ENCODE measurements around the gene LGI2.
A peak's percentile ranks its signal among the peaks of the same experiment; 100 is the strongest.

Gene LGI2

GRCh38 chr4:25012655-25013054 lies 18.1 kb downstream of the LGI2 start:
- no peak for FAIRE-seq
- DNase-seq (ENCODE audit: insufficient read length), result no peak
- no peak for TF ChIP-seq POLR2AphosphoS5 (IDR thresholded peaks at IDR 0.05; ENCODE audit: low read depth, low read length)
- no peak for TF ChIP-seq POLR2A (IDR thresholded peaks at IDR 0.05; ENCODE audit: low read depth, low read length)
- no peak for TF ChIP-seq TAF1 (IDR thresholded peaks at IDR 0.05; ENCODE audit: borderline replicate concordance, low read depth, low read length)

GRCh38 chr4:25011135-25011866 lies 19.4 kb downstream of the LGI2 start:
- FAIRE-seq (no peak), DNase-seq (ENCODE audit: insufficient read length) (no peak)
- no peak for TF ChIP-seq POLR2AphosphoS5 (IDR thresholded peaks at IDR 0.05; ENCODE audit: low read depth, low read length)
- TF ChIP-seq TAF1 (IDR thresholded peaks at IDR 0.05; ENCODE audit: borderline replicate concordance, low read depth, low read length), result no peak
- TF ChIP-seq POLR2A (IDR thresholded peaks at IDR 0.05; ENCODE audit: low read depth, low read length), result no peak

- FAIRE-seq, result no peak
- TF ChIP-seq POLR2AphosphoS5 (IDR thresholded peaks at IDR 0.05; ENCODE audit: low read depth, low read length) (no peak), POLR2A (IDR thresholded peaks at IDR 0.05; ENCODE audit: low read depth, low read length) (no peak)
- no peak for DNase-seq (ENCODE audit: insufficient read length)
Measured at GRCh38 chr4:25007598-25007997, 23.1 kb downstream of the LGI2 start.

- TF ChIP-seq POLR2A (IDR thresholded peaks at IDR 0.05; ENCODE audit: low read depth, low read length), result no peak
- no peak for TF ChIP-seq POLR2AphosphoS5 (IDR thresholded peaks at IDR 0.05; ENCODE audit: low read depth, low read length)
- TF ChIP-seq TAF1 (IDR thresholded peaks at IDR 0.05; ENCODE audit: borderline replicate concordance, low read depth, low read length), result no peak
- DNase-seq (ENCODE audit: insufficient read length) (no peak), FAIRE-seq (no peak)
Measured at GRCh38 chr4:25002681-25003080, 28.1 kb downstream of the LGI2 start.

GRCh38 chr4:25001509-25001908 lies 29.2 kb downstream of the LGI2 start:
- FAIRE-seq (peak; percentile 24), DNase-seq (ENCODE audit: insufficient read length) (no peak)
- TF ChIP-seq POLR2AphosphoS5 (IDR thresholded peaks at IDR 0.05; ENCODE audit: low read depth, low read length), result no peak
- no peak for TF ChIP-seq POLR2A (IDR thresholded peaks at IDR 0.05; ENCODE audit: low read depth, low read length)
- TF ChIP-seq TAF1 (IDR thresholded peaks at IDR 0.05; ENCODE audit: borderline replicate concordance, low read depth, low read length), result no peak

- FAIRE-seq (no peak), DNase-seq (ENCODE audit: insufficient read length) (no peak)
- TF ChIP-seq TAF1 (IDR thresholded peaks at IDR 0.05; ENCODE audit: borderline replicate concordance, low read depth, low read length) (no peak), POLR2A (IDR thresholded peaks at IDR 0.05; ENCODE audit: low read depth, low read length) (no peak), POLR2AphosphoS5 (IDR thresholded peaks at IDR 0.05; ENCODE audit: low read depth, low read length) (no peak)
Measured at GRCh38 chr4:25000639-25001038, 30.1 kb downstream of the LGI2 start.

GRCh38 chr4:24999392-25000089 lies 31.2 kb downstream of the LGI2 start:
- DNase-seq (ENCODE audit: insufficient read length) (no peak), FAIRE-seq (no peak)
- TF ChIP-seq TAF1 (IDR thresholded peaks at IDR 0.05; ENCODE audit: borderline replicate concordance, low read depth, low read length), result no peak
- no peak for TF ChIP-seq POLR2A (IDR thresholded peaks at IDR 0.05; ENCODE audit: low read depth, low read length)
- TF ChIP-seq POLR2AphosphoS5 (IDR thresholded peaks at IDR 0.05; ENCODE audit: low read depth, low read length), result no peak

- DNase-seq (ENCODE audit: insufficient read length), result no peak
- TF ChIP-seq TAF1 (IDR thresholded peaks at IDR 0.05; ENCODE audit: borderline replicate concordance, low read depth, low read length) (no peak), POLR2A (IDR thresholded peaks at IDR 0.05; ENCODE audit: low read depth, low read length) (no peak), POLR2AphosphoS5 (IDR thresholded peaks at IDR 0.05; ENCODE audit: low read depth, low read length) (no peak)
- FAIRE-seq, result no peak
Measured at GRCh38 chr4:24995346-24995919, 35.3 kb downstream of the LGI2 start.

GRCh38 chr4:24993551-24994080 lies 37.1 kb downstream of the LGI2 start:
- TF ChIP-seq POLR2AphosphoS5 (IDR thresholded peaks at IDR 0.05; ENCODE audit: low read depth, low read length) (no peak), TAF1 (IDR thresholded peaks at IDR 0.05; ENCODE audit: borderline replicate concordance, low read depth, low read length) (no peak), POLR2A (IDR thresholded peaks at IDR 0.05; ENCODE audit: low read depth, low read length) (no peak)
- DNase-seq (ENCODE audit: insufficient read length), result no peak
- FAIRE-seq, result no peak

- FAIRE-seq (no peak), DNase-seq (ENCODE audit: insufficient read length) (no peak)
- TF ChIP-seq POLR2A (IDR thresholded peaks at IDR 0.05; ENCODE audit: low read depth, low read length) (no peak), POLR2AphosphoS5 (IDR thresholded peaks at IDR 0.05; ENCODE audit: low read depth, low read length) (no peak), TAF1 (IDR thresholded peaks at IDR 0.05; ENCODE audit: borderline replicate concordance, low read depth, low read length) (no peak)
Measured at GRCh38 chr4:24992968-24993367, 37.8 kb downstream of the LGI2 start.

- FAIRE-seq, result no peak
- DNase-seq (ENCODE audit: insufficient read length), result no peak
- TF ChIP-seq POLR2AphosphoS5 (IDR thresholded peaks at IDR 0.05; ENCODE audit: low read depth, low read length) (no peak), TAF1 (IDR thresholded peaks at IDR 0.05; ENCODE audit: borderline replicate concordance, low read depth, low read length) (no peak), POLR2A (IDR thresholded peaks at IDR 0.05; ENCODE audit: low read depth, low read length) (no peak)
Measured at GRCh38 chr4:24991015-24991414, 39.7 kb downstream of the LGI2 start.
